GM21723 (cell line): ENCODE data around the gene NINJ2.
A peak's percentile ranks its signal among the peaks of the same experiment; 100 is the strongest.

Experiments used
- ATAC-seq: cut with Tn5 transposase; IDR thresholded peaks from one replicate; pipeline ENCODE4 v1.9.1; 2021; ENCODE audit warnings: mild to moderate bottlenecking, moderate library complexity; ENCODE audit not compliant: unreplicated experiment

Gene NINJ2

DNA sequence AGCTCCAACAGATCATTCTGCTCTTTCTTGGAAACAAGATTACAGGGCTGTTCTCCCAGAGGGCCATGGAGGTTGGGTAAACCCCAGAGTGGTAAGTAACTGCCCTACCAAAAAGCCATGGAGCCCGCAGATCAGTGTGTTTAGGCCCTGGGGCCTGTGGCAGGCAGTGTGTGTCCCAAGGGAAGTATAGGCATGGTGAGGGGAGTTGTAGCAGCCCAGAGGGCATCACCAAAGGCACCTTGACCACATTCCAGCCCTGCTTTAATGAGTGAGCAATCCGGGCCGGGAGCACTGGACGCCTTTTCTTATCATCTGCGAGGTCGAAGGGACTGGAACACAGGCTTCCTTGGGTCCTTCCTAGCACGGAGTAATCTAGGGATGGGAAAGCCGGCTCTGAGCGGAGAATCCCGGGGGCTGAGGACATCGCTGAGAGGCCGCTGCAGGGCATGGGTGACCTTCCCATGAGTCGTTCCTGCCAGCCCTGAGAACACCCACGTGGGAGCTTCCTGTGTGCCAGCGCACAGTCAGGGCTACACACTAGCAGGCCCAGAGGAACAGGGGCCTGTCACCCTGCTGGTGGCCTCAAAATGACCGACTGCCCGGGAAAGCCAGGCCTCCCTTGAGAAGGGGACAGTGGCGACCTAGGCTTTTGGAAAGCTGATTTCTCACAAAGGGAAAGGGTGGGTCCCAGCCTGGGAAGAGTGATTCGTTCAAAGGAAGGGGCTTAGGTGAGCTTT, 91.3 kb downstream of the NINJ2 start:
- no peak for ATAC-seq

DNA sequence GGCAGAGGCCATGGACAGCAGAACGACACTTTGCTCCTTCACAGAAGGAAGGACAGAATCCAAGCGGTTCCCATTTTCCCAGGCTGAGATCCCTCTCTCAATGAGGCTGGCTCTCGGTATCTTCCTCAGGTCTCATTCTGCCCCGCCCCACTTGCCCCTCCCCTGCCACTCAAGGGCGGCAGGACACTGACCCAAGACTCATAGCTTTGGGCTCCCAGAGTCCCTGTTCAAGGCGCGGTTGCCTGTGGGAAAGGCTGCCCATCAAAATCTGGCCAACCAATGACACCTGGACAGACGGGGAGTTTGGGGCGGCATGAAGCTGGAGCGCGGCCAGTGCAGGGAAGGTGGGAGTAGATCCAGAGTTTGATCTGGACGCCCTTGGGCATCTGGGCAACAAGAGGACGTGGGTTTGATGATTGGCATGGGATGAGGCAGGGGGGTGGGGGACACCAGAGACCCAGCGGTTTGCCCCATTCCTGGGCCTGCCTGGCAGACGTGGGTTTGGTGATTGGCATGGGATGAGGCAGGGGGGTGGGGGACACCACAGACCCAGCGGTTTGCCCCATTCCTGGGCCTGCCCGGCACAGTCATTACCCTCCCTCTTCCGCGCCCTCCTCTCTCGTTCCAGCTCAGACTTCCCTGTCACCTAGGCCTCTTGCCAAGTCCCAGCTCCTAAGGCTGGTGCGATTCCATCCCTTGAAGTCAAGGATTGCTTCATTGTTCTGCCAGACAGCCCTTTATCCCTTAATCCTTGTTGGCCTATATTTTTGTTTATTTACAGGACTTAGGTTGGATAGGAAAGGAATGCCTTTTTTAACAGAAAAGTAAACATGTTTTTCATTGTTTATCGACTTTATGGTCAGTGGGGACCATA, 92.1 kb downstream of the NINJ2 start:
- ATAC-seq: no peak

DNA sequence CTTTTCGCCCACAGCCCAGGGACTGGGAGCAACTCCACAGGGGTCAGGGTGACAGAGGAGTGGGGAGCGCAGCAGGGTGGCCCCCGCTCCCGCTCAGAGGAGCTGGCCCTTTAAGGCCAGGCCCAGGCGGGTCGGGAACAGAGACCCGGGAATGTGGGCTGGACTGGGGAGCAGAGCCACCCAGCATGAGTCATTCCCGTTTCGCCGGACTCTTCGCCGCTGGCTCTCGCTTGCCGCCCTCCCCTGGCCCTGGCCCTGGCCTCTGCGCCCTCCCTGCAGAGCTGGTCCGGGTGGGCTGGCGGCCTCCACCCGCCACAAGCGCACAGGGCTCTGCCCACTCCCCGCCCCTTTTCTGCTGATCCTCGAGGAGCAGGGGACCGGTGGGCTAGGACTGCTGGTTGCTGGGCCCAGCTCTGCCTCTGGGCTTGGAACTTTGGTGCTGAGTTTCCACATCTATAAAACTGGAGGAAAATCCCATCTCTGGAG, 92.8 kb downstream of the NINJ2 start:
- no peak for ATAC-seq

DNA sequence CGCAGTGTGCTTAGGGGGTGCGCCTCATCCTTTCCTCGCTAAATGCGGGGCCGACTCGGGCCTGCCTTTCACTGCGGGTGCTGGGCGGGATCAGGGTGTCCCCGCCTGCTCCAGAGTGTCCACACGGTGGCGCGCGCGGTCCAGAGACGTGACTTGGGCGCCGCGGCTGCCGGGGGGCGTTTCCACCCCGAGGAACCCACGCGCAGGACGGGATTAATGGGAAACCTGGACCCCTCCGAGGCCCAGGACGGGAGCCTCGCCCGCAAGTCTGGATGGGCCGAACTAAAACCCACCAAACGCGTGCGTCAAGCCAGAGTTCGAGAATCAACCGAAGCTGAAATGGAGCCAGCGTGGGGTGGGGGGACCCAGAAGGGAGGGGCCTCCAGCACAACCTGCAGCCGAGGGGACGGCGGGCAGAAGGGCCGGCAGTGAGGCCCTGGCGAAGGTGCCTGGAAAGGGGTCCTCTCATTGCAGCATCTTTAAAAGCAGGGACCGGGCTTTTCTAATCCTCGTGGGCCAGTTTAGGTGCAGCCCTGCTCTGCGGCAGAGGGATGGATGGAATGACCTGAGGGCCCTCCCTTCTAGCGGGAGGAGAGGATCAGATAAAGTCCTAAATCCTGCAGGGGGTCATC, 93.3 kb downstream of the NINJ2 start:
- peak; percentile 78 for ATAC-seq

DNA sequence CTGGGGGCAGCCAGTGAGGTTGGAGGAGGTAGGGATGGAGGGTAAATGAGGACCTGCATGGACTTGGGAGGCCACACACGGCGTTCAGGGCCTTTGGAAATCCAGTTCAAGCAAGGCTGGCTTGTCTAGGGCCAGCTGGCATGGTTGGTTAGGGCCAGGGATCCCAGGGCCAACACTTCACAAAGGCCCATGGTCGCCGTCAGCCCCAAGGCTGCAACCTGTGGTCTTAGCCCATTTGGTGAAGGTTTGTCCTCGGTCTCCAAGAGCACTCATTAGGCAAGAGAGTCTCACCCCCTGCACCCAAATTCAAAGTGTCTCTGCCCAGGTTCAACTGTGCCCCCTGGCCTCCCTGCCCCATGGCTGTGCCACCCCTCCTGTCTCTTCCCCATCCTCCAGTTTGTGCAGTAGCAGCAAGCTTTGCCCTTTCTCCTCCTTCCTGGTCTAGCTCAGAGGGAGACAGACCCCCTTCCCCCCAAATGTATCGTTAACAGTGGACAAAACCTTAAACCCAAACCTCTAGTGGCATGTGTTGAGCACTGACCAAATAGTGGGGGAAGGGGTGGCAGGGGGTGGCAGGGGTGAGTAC, 94.1 kb downstream of the NINJ2 start:
- ATAC-seq: no peak

DNA sequence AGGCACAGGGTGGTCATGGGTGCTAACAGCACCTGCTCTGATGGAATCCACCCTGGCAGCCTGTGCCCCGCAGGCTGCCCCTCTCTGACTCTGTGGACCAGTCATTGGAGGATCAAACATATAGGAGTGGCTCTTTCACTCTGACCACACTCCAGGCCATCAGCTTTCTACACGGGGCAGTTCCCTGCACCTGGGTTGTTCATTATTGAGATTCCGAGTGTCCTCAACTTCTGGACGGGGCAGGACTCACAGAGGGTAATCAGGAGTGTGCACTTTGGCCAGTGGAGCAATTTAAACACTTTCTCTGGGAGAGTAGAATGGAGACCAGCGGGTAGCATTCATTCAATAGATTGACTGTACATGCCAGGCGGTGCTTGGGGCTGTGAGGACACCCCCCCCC, 94.8 kb downstream of the NINJ2 start:
- ATAC-seq: no peak

DNA sequence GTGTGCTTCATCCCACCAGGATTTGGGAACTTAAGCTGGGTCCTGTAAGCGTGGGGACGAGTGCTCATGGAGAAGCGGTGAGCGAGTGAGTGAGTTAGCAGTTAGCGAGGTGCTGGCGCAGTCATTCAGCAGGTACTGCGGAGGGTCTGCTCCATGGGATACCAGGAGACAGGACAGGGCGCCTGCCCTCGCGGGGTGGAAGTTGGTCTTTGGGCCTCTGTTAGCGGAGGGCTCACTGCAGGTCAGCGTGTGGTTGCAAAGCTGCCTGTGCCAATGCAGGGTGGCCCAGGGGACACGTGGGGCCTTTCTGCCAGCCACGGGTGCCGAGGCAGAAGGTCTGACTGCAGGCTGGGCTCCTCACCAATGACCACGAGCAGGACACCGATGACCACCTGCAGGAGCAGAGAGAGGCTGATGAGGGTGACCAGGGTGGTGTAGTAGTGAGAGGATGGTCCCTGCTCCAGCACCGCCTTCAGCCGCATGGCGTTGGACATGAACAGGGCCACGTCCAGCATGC, 97.6 kb downstream of the NINJ2 start:
- ATAC-seq: no peak

DNA sequence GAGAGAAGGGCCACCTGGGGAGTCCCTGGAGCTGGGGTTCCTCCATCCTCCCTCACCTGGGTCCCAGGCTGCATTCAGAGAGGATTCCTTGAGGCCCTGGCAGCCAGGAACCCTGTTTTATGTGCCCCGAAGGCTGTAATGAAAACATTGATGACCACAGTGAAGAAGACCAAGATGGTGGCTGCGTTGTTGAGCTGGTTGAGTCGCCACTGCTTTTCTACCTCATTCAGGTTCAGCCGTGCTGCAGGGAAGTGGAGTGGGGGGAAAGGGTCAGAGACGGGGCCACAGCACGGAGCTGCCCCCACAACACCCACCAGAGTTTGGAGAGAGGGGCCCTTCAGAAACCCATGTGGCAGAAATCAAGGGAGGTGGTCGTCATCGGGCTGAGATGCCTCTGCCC, 98.1 kb downstream of the NINJ2 start:
- no peak for ATAC-seq

DNA sequence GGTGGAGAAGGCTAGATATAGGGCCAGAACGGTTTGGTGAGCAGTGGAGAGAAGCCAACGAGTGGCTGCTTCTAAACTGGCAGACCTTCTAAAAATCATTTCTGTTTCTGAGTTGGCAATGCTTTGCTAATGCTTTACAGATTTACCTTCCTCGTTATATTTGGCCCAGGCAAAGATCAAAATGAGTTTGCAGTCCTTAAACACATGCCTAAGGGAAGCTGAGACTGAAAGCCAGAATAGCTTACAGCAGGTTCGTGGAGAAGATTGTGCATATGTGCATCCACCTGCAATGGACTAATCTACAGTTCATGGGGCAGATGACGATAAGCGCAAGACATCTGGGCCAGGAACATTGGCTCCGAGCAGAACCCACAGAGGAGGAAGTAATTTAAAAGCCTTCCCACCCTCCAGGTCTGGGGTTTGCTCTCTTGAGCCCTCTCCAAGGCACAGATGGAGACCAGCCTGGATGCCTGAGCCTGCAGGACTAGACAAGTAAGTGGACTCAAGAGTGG, 99.4 kb downstream of the NINJ2 start:
- ATAC-seq: no peak

DNA sequence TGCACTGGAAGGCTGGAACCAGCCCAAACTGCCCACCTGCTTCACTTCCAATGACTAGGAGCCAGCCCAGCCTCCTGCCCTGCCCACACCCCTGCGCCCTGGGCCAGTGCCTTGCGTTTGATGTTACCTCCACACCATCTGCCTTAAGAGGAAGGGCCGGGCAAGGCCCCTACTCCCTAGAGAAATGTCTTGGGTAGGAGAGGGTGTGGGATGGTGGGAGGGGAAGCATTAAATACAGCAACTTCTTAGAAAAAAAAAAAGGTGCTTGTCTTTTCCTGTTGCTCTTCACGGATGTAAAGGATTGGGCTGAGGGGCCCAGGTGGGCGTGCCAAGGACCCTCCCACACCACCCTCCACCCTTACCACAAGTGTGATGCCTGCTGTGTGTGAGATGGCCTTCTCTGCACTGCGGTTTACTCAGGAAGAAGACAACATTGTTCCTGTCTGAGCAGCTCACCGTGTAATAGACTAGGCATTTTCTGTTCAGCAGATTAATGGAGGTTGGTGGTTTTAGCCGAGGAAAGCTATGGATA, 99.9 kb downstream of the NINJ2 start:
- ATAC-seq: no peak

DNA sequence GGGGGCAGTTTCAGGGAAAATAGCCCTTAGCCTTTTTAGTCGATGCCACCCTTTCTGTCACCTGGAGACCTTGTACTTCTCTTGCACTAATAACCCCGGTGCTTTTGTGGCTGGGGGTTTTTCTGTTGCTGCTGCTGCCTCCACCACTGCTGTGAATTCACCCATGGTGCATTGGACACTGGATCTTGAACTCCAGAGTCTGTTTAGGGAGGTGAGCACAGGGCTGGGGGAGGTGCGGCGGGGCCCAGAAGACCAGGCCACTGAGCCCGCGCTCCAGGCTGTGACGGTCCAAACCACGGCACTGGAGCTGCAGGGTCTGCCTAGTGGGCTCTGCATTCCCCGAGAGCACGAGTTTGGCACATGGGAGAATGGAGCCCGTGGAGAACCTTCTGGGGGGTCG, 100.6 kb downstream of the NINJ2 start:
- no peak for ATAC-seq

DNA sequence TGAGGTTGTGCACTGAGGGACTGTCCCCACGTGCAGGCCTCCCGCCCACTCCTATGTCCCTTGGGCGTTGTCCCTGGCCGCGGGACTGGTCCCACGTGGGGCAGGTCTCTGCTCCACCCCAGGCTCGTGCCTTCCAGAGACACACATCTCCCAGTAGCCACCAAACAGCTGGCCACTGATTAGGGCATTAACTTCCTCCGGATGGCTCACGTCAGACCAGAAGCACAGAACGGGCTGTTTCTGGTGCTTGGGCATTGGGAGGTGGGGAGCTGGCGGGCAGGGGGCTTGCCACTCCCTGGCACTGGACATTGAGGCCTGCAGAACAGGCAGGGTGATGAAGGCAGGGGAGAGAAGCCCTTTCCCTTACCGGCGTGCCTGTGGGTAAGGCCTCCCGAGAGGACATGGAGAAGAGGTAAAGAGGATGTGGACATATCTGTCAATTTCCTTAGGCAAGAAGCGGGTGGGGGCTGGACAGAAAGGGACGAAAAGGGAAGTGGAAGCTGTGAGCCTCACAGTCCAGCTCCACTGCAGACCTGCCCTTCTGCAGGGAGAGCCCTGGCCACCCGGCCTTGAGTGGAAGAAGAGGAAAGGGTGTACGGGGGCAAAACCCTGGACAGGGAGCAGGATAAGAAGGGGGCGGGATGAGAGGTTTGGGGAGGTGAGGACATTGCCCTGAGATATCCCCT, 101.2 kb downstream of the NINJ2 start:
- ATAC-seq: no peak

DNA sequence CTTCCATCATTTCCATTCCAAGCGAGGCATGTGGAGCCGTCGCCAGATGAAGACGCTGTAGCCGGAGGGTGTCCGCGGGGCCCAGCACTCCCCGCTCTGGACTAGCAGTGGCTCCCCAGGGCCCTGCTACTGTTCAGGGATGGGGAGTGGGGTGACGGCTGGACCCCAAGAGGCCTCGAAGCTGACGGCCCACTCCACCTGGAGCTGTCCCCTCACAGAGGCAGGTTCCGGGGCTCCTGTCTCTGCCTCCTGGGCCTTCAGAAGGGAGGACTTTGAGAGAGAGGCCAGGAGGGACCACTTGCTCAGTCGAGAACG, 101.9 kb downstream of the NINJ2 start:
- no peak for ATAC-seq

DNA sequence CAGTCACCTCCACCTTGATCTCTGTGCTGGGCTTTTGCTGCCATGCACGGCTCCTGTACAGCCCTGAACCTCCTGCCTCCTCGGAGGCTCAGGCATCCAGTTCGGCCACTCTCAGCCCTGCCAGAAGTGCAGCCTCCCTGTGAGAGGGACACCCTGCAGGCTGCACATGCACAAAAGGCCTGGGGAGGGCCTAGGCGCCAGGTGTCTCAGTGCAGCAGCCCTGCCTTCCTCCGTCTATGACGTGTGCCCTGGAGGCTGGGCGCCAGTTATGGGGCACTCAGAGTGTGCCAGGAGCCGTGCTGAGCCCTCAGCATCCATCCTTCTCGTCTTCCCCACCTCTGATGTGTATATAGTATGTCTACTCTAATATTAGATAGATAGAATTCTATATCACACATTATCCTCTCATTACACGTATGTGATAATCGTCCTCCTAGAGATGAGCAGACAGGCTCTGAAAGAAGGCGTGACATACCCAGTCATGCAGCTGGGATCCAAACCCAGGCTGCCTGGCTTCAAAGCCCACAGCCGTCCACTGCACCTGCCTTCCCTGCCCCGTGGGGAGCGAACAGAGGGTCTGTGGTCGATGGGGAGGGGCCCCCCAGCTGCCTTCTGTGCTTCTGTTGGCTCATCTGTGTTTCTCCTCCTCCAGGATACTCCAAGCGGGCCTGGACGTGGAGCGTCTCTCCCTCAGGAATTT, 102.4 kb downstream of the NINJ2 start:
- no peak for ATAC-seq

DNA sequence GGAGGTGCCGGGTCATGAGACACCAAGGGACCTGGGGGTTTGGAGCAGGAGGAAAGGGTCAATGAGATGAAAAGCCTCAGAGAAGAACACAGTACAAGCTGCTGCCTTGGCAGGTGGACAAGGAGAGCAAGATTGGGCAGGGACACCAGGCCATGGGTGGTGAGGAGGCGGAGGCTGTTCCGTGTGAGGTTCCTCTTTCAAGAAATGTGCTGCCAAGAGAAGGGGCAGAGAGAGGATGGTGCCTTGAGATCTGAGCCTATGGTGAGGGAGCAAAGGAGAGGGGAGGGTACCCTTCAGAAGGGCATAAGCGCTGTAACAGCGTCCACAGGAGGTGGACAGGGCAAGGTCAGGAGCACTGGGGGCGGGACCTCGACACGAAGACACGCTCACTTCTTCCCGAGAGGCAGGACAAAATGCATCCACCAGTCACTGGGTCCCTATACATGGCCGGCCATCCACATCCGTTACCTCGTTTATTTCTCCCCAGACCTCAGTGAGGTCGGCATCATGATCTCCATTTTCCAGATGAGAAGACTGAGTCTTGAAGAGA, 103.3 kb downstream of the NINJ2 start:
- ATAC-seq: no peak

DNA sequence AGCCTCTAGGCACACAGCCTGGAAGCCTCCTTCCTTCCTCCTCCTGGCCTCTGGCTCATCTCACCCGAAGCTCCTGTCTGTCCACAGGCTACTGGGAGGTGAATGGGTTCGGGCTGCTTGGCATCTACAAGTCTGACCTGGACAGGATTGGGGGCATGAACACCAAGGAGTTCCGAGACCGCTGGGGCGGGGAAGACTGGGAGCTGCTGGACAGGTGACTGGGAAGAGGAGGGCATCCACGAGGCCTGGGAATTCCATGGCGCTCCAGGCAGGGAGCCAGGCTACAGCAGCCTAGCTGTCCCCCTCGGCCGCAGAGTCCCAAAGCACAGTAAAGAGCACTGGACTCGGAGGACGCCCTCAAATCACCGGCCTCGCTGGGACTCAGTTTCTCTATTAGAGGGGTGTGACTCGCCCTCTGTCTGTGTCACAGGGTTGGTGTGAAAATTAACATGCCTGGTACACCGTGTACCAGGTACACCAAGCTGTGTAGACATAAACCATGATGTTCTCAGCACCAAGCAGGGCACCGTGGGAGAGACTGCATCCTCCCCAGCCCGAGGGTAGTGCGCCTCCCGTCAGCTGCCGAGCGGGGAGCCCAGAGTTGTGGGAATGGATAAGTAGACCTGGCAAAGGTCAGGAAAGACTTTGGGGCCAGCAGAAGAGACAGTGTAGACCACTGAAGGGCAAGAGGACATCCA, 103.9 kb downstream of the NINJ2 start:
- no peak for ATAC-seq

DNA sequence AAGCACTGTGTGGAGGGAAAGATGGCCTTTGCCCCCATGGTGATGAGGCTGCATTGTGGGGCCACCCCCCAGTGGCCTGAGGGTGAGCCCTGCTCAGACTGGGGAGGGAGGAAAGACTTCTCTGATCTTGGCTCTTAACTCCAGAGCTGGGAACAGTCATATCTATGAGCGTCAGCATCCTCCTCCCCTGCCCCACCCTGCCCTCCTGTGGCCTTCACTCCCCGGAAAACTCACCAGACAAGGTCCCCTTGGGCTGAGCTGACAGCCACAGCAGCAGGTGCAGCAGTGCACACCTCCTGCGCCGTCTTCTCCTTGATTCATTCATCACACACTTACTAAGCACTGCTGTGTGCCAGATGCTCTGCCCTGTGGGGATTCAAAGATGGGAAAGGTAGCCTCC, 104.7 kb downstream of the NINJ2 start:
- ATAC-seq: no peak

DNA sequence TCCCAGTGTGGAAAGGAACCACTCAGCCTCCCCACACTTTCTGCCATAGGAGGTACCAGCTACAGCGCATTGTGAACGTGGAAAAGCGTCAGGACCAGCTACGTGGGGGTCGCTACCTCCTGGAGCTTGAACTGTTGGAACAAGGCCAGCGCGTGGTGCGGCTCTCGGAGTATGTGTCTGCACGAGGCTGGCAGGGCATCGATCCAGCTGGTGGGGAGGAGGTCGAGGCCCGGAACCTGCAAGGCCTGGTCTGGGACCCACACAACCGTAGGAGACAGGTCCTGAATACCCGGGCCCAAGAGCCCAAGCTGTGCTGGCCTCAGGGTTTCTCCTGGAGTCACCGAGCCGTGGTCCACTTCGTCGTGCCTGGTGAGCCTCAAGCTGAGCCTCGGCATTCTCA, 106.7 kb downstream of the NINJ2 start:
- ATAC-seq: no peak

DNA sequence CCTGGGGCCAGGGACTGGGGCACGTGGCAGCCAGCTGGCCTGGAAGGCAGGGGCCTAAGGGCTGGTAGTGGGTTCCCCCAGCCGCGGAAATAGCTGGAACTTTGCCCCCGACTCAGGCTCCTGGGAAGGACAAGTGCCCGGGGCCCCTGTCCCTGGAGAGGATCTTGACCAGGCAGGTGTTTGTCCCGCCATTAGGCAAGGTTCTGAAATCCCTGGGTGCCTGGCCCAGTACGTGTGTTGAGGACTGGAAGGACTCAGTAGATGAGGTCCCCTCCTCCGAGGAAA, 109.3 kb downstream of the NINJ2 start:
- no peak for ATAC-seq
